Spinal cord (tissue), 10 donors: Measurements from ENCODE around the gene ASXL2. TPM values are rescaled to one million over a fixed set of nuclear protein-coding genes. Genes with fewer than 3 reads are reported as not detected.
A peak's percentile ranks its signal among the peaks of the same experiment; 100 is the strongest.

Experiments
- DNase-seq, 6 donors: peaks; one replicate each; pipeline versions ENCODE4 v3.0.0 to v3.0.0-alpha.2; 2013 to 2015; ENCODE audit warnings: low spot score in 6 of 6, low read depth in 4 of 6
- H3K27ac ChIP-seq: one replicate; pipeline ENCODE4 v1.5.1; 2013; ENCODE audit warnings: low read depth, low read length, control low read depth
- H3K27me3 ChIP-seq: one replicate; pipeline ENCODE4 v1.6.1; 2013; ENCODE audit warnings: low read length; ENCODE audit not compliant: control insufficient read depth, insufficient read depth
- H3K36me3 ChIP-seq: one replicate; pipeline ENCODE4 v1.6.1; 2013; ENCODE audit warnings: low read length; ENCODE audit not compliant: control insufficient read depth, insufficient read depth
- H3K4me1 ChIP-seq: one replicate; pipeline ENCODE4 v1.6.1; 2013; ENCODE audit warnings: low read length; ENCODE audit not compliant: control insufficient read depth, insufficient read depth
- H3K4me3 ChIP-seq: one replicate; pipeline ENCODE4 v1.5.1; 2013; ENCODE audit warnings: low read depth, low read length, control low read depth
- H3K9me3 ChIP-seq: one replicate; pipeline ENCODE4 v1.6.1; 2013; ENCODE audit warnings: low read length; ENCODE audit not compliant: control insufficient read depth, insufficient read depth
- WGBS: methylation state at CpG from one replicate; pipeline ENCODE4 v1.1.5; 2013; ENCODE audit warnings: missing lambda C conversion rate; ENCODE audit not compliant: insufficient coverage; 5-methylcytosine and 5-hydroxymethylcytosine counted together
- polyA plus RNA-seq, 2 donors: library from polyadenylated mRNA; unstranded; fragments of 120-200 nt; gene quantifications; one replicate each; pipeline ENCODE4 v1.2.1, GENCODE V29; 2013; ENCODE audit not compliant: insufficient read length in 2 of 2
- total RNA-seq, 2 donors: library from RNA; depleted of rRNA in 1 of 2; stranded (reverse); fragments of 120-200 nt in 1 of 2; fragments of >200 nt in 1 of 2; gene quantifications; one replicate each; pipeline versions ENCODE4 v1.2.3 to v1.2.4, GENCODE V29; 2013 to 2014
- donor health status: healthy.

ASXL2 gene
- total and polyA plus RNA-seq, 4 donors: 7.0 to 13.2 (median 11.2) TPM

GRCh38 chr2:25728559-25728958 is 149.7 kb downstream of the ASXL2 start:
- no peak overlapping the region for H3K27ac ChIP-seq
- no peaks in the 10 kb centered on the region for H3K4me1 ChIP-seq
- H3K36me3 ChIP-seq: no peaks in the 10 kb centered on the region
- DNase-seq: no peak
- 95% methylated on average over 3 of the region's 7 CpGs for WGBS
- H3K9me3 ChIP-seq: no peaks in the 10 kb centered on the region
- no peak overlapping the region for H3K4me3 ChIP-seq
- no peaks in the 10 kb centered on the region for H3K27me3 ChIP-seq

- WGBS: 53% methylated on average over 3 of the region's 3 CpGs
- DNase-seq: no peak
- Histone ChIP-seq H3K9me3 (no peaks in the 10 kb centered on the region), H3K4me1 (no peaks in the 10 kb centered on the region), H3K36me3 (no peaks in the 10 kb centered on the region), H3K4me3 (no peak overlapping the region), H3K27ac (no peak overlapping the region), H3K27me3 (no peaks in the 10 kb centered on the region)
Observed at GRCh38 chr2:25726522-25726921, 151.8 kb downstream of the ASXL2 start.

GRCh38 chr2:25725877-25726276 is 152.4 kb downstream of the ASXL2 start:
- 83% methylated on average over 1 of the region's 3 CpGs for WGBS
- H3K4me3 ChIP-seq: no peak overlapping the region
- H3K9me3 ChIP-seq: no peaks in the 10 kb centered on the region
- no peak for DNase-seq
- no peak overlapping the region for H3K27ac ChIP-seq
- H3K27me3 ChIP-seq: no peaks in the 10 kb centered on the region
- H3K4me1 ChIP-seq: no peaks in the 10 kb centered on the region
- H3K36me3 ChIP-seq: no peaks in the 10 kb centered on the region

GRCh38 chr2:25724756-25725155 is 153.5 kb downstream of the ASXL2 start:
- WGBS: 60% methylated on average over 1 of the region's 6 CpGs
- Histone ChIP-seq H3K27ac (no peak overlapping the region), H3K9me3 (no peaks in the 10 kb centered on the region), H3K36me3 (no peaks in the 10 kb centered on the region), H3K4me3 (no peak overlapping the region), H3K27me3 (no peaks in the 10 kb centered on the region), H3K4me1 (no peaks in the 10 kb centered on the region)
- peak in 1 of 6 donors; percentile 17 for DNase-seq

- Histone ChIP-seq H3K36me3 (no peaks in the 10 kb centered on the region), H3K27ac (no peak overlapping the region), H3K9me3 (no peaks in the 10 kb centered on the region), H3K4me1 (no peaks in the 10 kb centered on the region), H3K4me3 (no peak overlapping the region), H3K27me3 (no peaks in the 10 kb centered on the region)
- DNase-seq: no peak
- no CpG with 5 or more reads among the region's 3 CpGs for WGBS
Observed at GRCh38 chr2:25722224-25722623, 156.1 kb downstream of the ASXL2 start.

GRCh38 chr2:25720575-25720974 is 157.7 kb downstream of the ASXL2 start:
- Histone ChIP-seq H3K4me3 (no peak overlapping the region), H3K4me1 (no peaks in the 10 kb centered on the region), H3K27me3 (no peaks in the 10 kb centered on the region), H3K36me3 (no peaks in the 10 kb centered on the region), H3K27ac (no peak overlapping the region), H3K9me3 (no peaks in the 10 kb centered on the region)
- WGBS: 100% methylated on average over 1 of the region's 1 CpG
- no peak for DNase-seq

- no peak overlapping the region for H3K27ac ChIP-seq
- H3K4me1 ChIP-seq: no peaks in the 10 kb centered on the region
- no peak overlapping the region for H3K4me3 ChIP-seq
- no peaks in the 10 kb centered on the region for H3K36me3 ChIP-seq
- WGBS: 88% methylated on average over 1 of the region's 1 CpG
- no peaks in the 10 kb centered on the region for H3K27me3 ChIP-seq
- DNase-seq: no peak
- no peaks in the 10 kb centered on the region for H3K9me3 ChIP-seq
Observed at GRCh38 chr2:25714740-25715139, 163.5 kb downstream of the ASXL2 start.

GRCh38 chr2:25712455-25712854 is 165.8 kb downstream of the ASXL2 start:
- DNase-seq: no peak
- Histone ChIP-seq H3K36me3 (no peaks in the 10 kb centered on the region), H3K27me3 (no peaks in the 10 kb centered on the region), H3K4me3 (no peak overlapping the region), H3K4me1 (no peaks in the 10 kb centered on the region), H3K27ac (no peak overlapping the region), H3K9me3 (no peaks in the 10 kb centered on the region)
- WGBS: no CpG with 5 or more reads among the region's 5 CpGs

- H3K4me1 ChIP-seq: no peaks in the 10 kb centered on the region
- H3K4me3 ChIP-seq: no peak overlapping the region
- 49% methylated on average over 9 of the region's 12 CpGs for WGBS
- DNase-seq: no peak
- no peak overlapping the region for H3K27ac ChIP-seq
- no peaks in the 10 kb centered on the region for H3K36me3 ChIP-seq
- H3K27me3 ChIP-seq: no peaks in the 10 kb centered on the region
- no peaks in the 10 kb centered on the region for H3K9me3 ChIP-seq
Observed at GRCh38 chr2:25711675-25712354, 166.5 kb downstream of the ASXL2 start.

- Histone ChIP-seq H3K36me3 (no peaks in the 10 kb centered on the region), H3K27me3 (no peaks in the 10 kb centered on the region), H3K4me1 (no peaks in the 10 kb centered on the region), H3K4me3 (no peak overlapping the region), H3K27ac (no peak overlapping the region), H3K9me3 (no peaks in the 10 kb centered on the region)
- 100% methylated on average over 1 of the region's 3 CpGs for WGBS
- no peak for DNase-seq
Observed at GRCh38 chr2:25710750-25711149, 167.5 kb downstream of the ASXL2 start.
